BE2C (cell line): ENCODE data around the gene PLA2R1.

Experiments
- DNase-seq: peaks from one replicate; pipeline ENCODE4 v3.0.0-alpha.2; 2020
- H3K27me3 ChIP-seq: fragments of 250-450 bp; sonication (Bioruptor Pico); 2 replicates; pipeline ENCODE4 v1.5.1; 2020; ENCODE audit warnings: mild to moderate bottlenecking
- H3K36me3 ChIP-seq: fragments of 250-450 bp; sonication (Bioruptor Pico); 2 replicates; pipeline ENCODE4 v1.5.1; 2020; ENCODE audit warnings: mild to moderate bottlenecking
- H3K4me1 ChIP-seq: fragments of 250-450 bp; sonication (Bioruptor Pico); 2 replicates; pipeline ENCODE4 v1.5.1; 2020
- H3K4me3 ChIP-seq: 2 replicates; pipeline ENCODE4 v1.5.1; 2011; ENCODE audit warnings: low read depth, low read length
- H3K9me3 ChIP-seq: fragments of 250-450 bp; sonication (Bioruptor Pico); 2 replicates; pipeline ENCODE4 v1.5.1; 2020
- TF ChIP-seq, protein P1 (sequence below): IDR thresholded peaks from 2 replicates; pipeline ENCODE4 v1.5.1; 2012; ENCODE audit warnings: mild to moderate bottlenecking, low read depth, low read length

The PLA2R1 gene

DNA sequence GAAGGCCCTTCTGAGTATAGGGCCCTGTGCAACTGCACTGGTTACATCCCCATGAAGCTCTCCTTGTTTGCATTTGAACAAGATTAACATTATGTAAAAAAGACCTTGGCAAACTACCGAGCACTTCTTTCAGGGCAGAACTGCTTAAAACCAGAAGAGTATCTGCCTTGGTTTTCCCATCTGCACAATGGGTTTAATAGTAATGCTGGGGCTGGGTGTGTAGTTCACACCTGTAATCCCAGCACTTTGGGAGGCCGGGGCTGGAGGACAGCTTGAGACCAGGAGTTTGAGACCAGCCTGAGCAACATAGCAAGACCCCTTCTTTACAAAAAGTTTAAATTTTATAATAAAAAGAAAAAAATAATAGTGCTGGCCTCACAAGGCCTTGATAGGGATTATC, 8.5 kb downstream of the PLA2R1 start:
- H3K36me3 ChIP-seq, result no peaks in the 10 kb centered on the region
- no peaks in the 10 kb centered on the region for H3K9me3 ChIP-seq
- H3K27me3 ChIP-seq, result no peaks in the 10 kb centered on the region
- H3K4me3 ChIP-seq, result no peak overlapping the region
- TF ChIP-seq, protein P1, sequence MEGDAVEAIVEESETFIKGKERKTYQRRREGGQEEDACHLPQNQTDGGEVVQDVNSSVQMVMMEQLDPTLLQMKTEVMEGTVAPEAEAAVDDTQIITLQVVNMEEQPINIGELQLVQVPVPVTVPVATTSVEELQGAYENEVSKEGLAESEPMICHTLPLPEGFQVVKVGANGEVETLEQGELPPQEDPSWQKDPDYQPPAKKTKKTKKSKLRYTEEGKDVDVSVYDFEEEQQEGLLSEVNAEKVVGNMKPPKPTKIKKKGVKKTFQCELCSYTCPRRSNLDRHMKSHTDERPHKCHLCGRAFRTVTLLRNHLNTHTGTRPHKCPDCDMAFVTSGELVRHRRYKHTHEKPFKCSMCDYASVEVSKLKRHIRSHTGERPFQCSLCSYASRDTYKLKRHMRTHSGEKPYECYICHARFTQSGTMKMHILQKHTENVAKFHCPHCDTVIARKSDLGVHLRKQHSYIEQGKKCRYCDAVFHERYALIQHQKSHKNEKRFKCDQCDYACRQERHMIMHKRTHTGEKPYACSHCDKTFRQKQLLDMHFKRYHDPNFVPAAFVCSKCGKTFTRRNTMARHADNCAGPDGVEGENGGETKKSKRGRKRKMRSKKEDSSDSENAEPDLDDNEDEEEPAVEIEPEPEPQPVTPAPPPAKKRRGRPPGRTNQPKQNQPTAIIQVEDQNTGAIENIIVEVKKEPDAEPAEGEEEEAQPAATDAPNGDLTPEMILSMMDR, result no peak
- no peaks in the 10 kb centered on the region for H3K4me1 ChIP-seq
- no peak for DNase-seq

DNA sequence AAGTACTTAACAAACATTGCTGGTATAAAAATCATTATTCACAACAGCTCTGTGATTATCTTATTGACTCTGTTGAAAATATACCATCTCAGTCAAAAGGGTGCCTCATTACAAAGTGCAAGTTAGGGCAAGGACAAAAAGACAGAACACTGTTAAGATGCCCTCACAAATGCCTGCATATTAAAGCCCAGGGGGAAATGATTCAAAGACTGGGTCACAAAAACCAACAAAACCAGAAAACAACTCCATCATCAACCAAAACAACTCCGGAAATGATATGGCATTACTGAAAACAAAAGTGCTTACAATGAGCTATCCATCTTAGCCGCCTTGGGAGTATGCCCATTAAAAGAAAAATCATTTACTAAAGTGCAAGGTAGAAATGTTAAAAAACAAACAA, 9.9 kb downstream of the PLA2R1 start:
- H3K27me3 ChIP-seq, result no peaks in the 10 kb centered on the region
- no peaks in the 10 kb centered on the region for H3K36me3 ChIP-seq

DNA sequence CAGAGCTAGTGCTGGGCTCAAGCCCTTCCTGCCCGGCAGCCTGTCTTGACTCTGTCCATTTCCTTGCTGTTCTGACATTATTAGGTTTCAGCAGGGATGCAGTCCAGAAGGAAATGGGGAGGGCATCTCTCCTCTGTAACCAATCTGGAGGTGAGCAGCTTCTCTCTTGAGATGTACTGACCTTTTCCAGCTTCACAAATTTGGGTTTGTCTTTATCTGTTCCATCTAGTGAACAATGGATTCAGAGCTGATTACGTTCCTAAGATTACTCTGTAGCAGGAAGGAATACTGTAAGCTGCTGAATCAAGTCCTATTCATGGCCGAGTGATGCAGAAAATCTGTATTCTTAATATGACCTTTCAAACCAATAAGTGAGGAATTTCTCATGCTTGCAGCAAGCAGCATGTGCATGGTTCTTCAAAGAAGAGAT, 11.0 kb downstream of the PLA2R1 start:
- Histone ChIP-seq H3K27me3 (no peaks in the 10 kb centered on the region), H3K9me3 (no peaks in the 10 kb centered on the region), H3K4me1 (no peaks in the 10 kb centered on the region), H3K36me3 (no peaks in the 10 kb centered on the region), H3K4me3 (no peak overlapping the region)
- TF ChIP-seq, protein P1, result no peak
- no peak for DNase-seq

More for the DNA sequence above, 9.9 kb downstream of the PLA2R1 start:
- Histone ChIP-seq H3K9me3 (no peaks in the 10 kb centered on the region), H3K4me1 (no peaks in the 10 kb centered on the region), H3K4me3 (no peak overlapping the region)
- TF ChIP-seq, protein P1, result no peak
- no peak for DNase-seq

DNA sequence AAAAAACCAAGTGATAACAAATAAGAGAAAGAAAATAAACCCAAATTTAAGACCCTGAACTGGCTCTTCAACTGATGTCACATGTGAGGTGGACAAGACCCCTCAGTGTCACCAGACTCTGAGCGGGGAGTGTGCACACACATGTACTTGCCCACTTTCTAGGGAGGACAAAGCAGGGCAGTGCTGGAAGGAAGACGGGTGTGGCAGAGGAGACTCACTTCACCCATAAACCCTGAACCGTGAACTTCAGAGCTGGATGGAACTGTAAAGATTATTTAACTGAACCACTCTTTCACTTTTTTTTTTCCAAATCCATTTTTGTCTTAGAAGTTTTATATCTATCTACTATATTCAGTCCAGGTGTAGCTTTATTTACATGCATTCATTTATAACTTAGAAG, 12.3 kb downstream of the PLA2R1 start:
- H3K4me3 ChIP-seq, result no peak overlapping the region

DNA sequence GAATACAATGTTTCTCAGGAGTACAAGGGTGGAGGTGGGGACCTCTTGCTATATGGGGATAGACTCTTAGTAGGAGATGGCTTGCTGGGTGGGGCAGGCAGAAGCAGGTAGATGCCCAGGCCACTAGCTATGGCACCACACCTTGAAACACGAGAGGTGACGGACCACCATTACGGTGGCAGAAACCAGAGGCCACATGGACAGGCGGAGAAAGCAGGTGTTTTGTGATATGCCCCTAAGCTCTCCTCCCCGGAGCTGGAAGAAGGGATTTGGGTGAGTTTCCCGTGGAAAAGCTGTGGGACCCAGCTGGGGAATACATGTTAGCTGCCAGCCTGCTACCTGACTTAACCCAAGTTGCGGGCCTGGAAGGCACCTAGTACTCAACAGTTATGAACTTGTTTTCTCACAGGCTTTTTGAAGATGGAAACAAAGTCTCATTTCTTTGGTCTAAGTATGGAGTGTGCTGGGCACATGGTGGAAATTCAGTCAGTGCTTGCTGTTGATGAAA, 16.7 kb downstream of the PLA2R1 start:
- TF ChIP-seq, protein P1, result no peak
- Histone ChIP-seq H3K27me3 (peaks cover 5% of the 10 kb centered on the region; the same call in 1 of the 2 replicates), H3K36me3 (no peaks in the 10 kb centered on the region), H3K4me1 (no peaks in the 10 kb centered on the region), H3K4me3 (no peak overlapping the region), H3K9me3 (no peaks in the 10 kb centered on the region)
- DNase-seq, result no peak

More for the DNA sequence above, 12.3 kb downstream of the PLA2R1 start:
- Histone ChIP-seq H3K36me3 (no peaks in the 10 kb centered on the region), H3K9me3 (no peaks in the 10 kb centered on the region), H3K4me1 (no peaks in the 10 kb centered on the region), H3K27me3 (no peaks in the 10 kb centered on the region)
- TF ChIP-seq, protein P1, result no peak
- no peak for DNase-seq

DNA sequence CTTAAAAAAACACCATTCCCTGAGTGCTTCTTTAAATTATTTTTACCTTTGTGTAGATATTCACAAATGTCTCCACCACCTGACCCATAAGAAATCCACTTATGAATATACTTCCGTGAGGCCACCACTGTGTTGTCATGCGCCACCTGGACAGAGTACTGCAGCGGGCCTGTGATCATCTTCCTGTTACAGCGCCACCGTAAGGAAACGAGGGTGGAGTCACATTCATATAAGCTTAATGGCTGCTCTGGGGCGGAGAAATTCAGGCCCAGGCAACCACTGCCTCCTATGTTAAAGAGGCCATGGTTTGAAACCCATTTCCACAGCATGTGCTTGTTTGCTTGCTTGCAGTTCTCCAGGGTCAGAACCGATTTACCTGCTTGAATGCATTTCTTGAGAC, 17.7 kb downstream of the PLA2R1 start:
- H3K27me3 ChIP-seq, result peaks cover 5% of the 10 kb centered on the region; the same call in 1 of the 2 replicates

More for the DNA sequence above, 17.7 kb downstream of the PLA2R1 start:
- TF ChIP-seq, protein P1, result no peak
- Histone ChIP-seq H3K9me3 (no peaks in the 10 kb centered on the region), H3K4me1 (no peaks in the 10 kb centered on the region), H3K4me3 (no peak overlapping the region), H3K36me3 (no peaks in the 10 kb centered on the region)
- no peak for DNase-seq
